SU-DHL-6 (cell line): ENCODE results near the gene DGCR6L.
"Not testable (repeated sequence)": the region's sequence is repeated elsewhere in the genome, so short reads cannot be mapped to it uniquely, and the experiment has no call there.

Experiments
- EZH2phosphoT487 ChIP-seq: fragments of 200-600 bp; sonication (generic), shearing (Covaris generic); conservative IDR thresholded peaks from 2 replicates; pipeline ENCODE4 v1.6.1; 2018; ENCODE audit warnings: mild to moderate bottlenecking, antibody characterized with exemption, low read length, moderate library complexity, mixed read lengths
- TF ChIP-seq, protein P1 (sequence below): fragments of 200-600 bp; sonication (generic); IDR thresholded peaks from one replicate; pipeline ENCODE4 v1.5.1; 2017; ENCODE audit warnings: antibody characterized with exemption, mild to moderate bottlenecking, low read length, moderate library complexity; ENCODE audit not compliant: insufficient read depth, poor library complexity, severe bottlenecking

DNA sequence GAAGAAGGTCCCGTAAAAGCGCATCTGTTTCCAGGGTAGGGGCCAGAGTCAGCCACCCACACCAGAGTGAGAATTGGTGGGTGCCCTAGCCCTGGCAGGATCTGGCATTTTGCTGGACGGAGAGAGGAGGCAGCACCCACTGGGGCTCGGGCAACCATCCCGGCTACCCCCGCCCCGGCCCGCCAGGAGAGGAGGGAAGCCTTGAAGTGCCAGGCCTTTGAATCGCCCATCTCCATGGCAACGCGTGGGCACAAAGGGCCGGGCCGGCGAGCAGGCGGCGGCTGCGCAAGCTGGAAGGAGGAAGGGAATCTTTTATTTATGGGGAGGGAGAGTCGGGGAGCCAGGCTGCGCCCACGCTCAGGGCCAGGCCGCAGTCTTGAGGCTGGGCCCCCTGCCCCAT is 39.7 kb downstream of the DGCR6L start:
- TF ChIP-seq, protein P1, sequence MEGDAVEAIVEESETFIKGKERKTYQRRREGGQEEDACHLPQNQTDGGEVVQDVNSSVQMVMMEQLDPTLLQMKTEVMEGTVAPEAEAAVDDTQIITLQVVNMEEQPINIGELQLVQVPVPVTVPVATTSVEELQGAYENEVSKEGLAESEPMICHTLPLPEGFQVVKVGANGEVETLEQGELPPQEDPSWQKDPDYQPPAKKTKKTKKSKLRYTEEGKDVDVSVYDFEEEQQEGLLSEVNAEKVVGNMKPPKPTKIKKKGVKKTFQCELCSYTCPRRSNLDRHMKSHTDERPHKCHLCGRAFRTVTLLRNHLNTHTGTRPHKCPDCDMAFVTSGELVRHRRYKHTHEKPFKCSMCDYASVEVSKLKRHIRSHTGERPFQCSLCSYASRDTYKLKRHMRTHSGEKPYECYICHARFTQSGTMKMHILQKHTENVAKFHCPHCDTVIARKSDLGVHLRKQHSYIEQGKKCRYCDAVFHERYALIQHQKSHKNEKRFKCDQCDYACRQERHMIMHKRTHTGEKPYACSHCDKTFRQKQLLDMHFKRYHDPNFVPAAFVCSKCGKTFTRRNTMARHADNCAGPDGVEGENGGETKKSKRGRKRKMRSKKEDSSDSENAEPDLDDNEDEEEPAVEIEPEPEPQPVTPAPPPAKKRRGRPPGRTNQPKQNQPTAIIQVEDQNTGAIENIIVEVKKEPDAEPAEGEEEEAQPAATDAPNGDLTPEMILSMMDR = not testable (repeated sequence)
- not testable (repeated sequence) for TF ChIP-seq EZH2phosphoT487
